ENCODE measurements around the gene RPL6. TPM values are rescaled to one million over a fixed set of nuclear protein-coding genes. Genes with fewer than 3 reads are reported as not detected.
"Not testable (repeated sequence)": the region's sequence is repeated elsewhere in the genome, so short reads cannot be mapped to it uniquely, and the experiment has no call there.

RPL6 gene
- total RNA-seq, 2 donors from 2014 or later, result 737 to 1,506 TPM

DNA sequence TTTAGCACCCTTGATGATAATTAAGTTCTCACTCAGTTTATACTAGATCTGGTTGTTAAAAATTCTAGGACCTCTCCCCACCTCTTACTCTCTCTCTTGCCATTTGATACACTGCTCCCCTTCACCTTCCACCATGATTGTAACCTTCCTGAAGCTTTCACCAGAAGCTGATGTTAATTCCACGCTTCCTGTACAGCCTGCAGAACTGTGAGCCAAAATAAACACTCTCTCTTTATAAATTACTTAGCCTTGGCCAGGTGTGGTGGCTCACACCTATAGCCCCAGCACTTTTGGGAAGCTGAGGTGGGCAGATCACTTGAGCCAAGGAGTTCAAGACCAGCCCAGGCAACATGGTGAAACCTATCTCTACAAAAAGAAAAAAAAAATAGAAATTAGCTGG is 16.1 kb downstream of the RPL6 start:
- no peak overlapping the region for H3K4me3 ChIP-seq
- no peaks in the 10 kb centered on the region for H3K27me3 ChIP-seq (replicated peaks; ENCODE audit: insufficient read depth)
- 63% methylated on average over 1 of the region's 1 CpG for WGBS
- no peak overlapping the region for H3K27ac ChIP-seq
- no peak for DNase-seq (ENCODE audit: low spot score)
- intact Hi-C loops (cut with DNase I), result no loop called here
- TF ChIP-seq POLR2A (IDR thresholded peaks at IDR 0.05), result no peak
- TF ChIP-seq POLR2AphosphoS5 (IDR thresholded peaks at IDR 0.05), result no peak
- TF ChIP-seq, protein P1, sequence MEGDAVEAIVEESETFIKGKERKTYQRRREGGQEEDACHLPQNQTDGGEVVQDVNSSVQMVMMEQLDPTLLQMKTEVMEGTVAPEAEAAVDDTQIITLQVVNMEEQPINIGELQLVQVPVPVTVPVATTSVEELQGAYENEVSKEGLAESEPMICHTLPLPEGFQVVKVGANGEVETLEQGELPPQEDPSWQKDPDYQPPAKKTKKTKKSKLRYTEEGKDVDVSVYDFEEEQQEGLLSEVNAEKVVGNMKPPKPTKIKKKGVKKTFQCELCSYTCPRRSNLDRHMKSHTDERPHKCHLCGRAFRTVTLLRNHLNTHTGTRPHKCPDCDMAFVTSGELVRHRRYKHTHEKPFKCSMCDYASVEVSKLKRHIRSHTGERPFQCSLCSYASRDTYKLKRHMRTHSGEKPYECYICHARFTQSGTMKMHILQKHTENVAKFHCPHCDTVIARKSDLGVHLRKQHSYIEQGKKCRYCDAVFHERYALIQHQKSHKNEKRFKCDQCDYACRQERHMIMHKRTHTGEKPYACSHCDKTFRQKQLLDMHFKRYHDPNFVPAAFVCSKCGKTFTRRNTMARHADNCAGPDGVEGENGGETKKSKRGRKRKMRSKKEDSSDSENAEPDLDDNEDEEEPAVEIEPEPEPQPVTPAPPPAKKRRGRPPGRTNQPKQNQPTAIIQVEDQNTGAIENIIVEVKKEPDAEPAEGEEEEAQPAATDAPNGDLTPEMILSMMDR (IDR thresholded peaks at IDR 0.05), result no peak
- no peaks in the 10 kb centered on the region for H3K36me3 ChIP-seq
- no peaks in the 10 kb centered on the region for H3K9me3 ChIP-seq
- no peaks in the 10 kb centered on the region for H3K4me1 ChIP-seq (replicated peaks)

DNA sequence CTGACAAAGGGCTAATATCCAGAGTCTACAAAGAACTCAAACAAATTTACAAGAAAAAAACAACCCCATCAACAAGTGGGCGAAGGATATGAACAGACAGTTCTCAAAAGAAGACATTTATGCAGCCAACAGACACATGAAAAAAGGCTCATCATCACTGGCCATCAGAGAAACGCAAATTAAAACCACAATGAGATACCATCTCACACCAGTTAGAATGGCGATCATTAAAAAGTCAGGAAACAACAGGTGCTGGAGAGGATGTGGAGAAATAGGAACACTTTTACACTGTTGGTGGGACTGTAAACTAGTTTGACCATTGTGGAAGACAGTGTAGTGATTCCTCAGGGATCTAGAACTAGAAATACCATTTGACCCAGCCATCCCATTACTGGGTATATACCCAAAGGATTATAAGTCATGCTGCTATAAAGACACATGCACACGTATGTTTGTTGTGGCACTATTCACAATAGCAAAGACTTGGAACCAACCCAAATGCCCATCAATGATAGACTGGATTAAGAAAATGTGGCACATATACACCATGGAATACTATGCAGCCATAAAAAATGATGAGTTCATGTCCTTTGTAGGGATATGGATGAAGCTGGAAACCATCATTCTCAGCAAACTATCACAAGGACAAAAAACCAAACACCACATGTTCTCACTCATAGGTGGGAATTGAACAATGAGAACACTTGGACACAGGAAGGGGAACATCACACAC is 19.3 kb downstream of the RPL6 start:
- DNase-seq (ENCODE audit: low spot score); H3K9me3 ChIP-seq; H3K4me1 ChIP-seq (replicated peaks); intact Hi-C loops (cut with DNase I); H3K27ac ChIP-seq; H3K36me3 ChIP-seq; H3K4me3 ChIP-seq; H3K27me3 ChIP-seq (replicated peaks; ENCODE audit: insufficient read depth): not testable (repeated sequence)
- WGBS, result 64% methylated on average over 4 of the region's 4 CpGs

DNA sequence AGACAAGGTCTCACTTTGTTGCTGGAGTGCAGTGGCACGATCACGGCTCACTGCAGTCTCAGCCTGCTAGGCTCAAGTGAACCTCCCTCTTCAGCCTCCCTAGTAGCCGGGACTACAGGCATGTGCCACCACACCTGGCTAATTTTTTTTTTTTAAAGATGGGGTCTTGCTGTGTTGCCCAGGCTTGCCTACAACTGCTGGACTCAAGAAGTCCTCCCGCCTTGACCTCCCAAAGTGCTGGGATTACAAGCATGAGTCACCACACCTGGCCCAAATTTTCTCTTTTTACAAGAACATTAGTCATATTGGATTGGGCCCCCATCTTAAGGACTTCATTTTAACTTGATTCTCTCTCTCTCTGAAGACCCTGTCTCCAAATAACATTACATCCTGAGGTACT is 20.2 kb downstream of the RPL6 start:
- H3K27ac ChIP-seq, result no peak overlapping the region
- intact Hi-C loops (cut with DNase I), result no loop called here
- no peak for TF ChIP-seq POLR2AphosphoS5 (IDR thresholded peaks at IDR 0.05)

DNA sequence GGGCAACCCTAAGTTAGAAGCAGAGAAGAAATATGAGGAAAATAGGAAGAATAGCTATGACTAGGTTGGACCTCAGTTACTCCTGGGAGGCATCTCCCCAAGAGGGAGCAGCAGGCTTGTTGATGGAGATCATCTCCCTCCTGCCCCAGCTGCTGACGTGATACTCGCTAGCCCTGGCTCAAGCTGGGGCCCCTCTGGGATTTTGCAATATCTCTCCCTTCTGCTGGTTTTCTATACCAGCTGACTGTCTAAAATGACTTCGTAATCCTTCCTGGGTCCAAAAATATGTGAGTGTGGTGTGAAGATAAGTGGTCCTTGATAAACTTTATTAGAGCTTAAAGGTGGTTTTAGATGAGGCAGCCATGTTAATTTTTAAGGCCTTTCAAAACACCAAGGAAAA is 22.7 kb downstream of the RPL6 start:
- 73% methylated on average over 3 of the region's 3 CpGs for WGBS
- TF ChIP-seq, protein P1 (IDR thresholded peaks at IDR 0.05), result no peak
- TF ChIP-seq POLR2AphosphoS5 (IDR thresholded peaks at IDR 0.05), result no peak
- TF ChIP-seq POLR2A (IDR thresholded peaks at IDR 0.05), result no peak
- intact Hi-C loops (cut with DNase I), result no loop called here
- Histone ChIP-seq H3K36me3 (no peaks in the 10 kb centered on the region), H3K4me3 (no peak overlapping the region), H3K4me1 (replicated peaks) (no peaks in the 10 kb centered on the region), H3K27me3 (replicated peaks; ENCODE audit: insufficient read depth) (no peaks in the 10 kb centered on the region), H3K27ac (no peak overlapping the region), H3K9me3 (no peaks in the 10 kb centered on the region)
- DNase-seq (ENCODE audit: low spot score), result no peak

More for the DNA sequence above, 20.2 kb downstream of the RPL6 start:
- Histone ChIP-seq H3K36me3 (no peaks in the 10 kb centered on the region), H3K27me3 (replicated peaks; ENCODE audit: insufficient read depth) (no peaks in the 10 kb centered on the region), H3K9me3 (no peaks in the 10 kb centered on the region), H3K4me3 (no peak overlapping the region), H3K4me1 (replicated peaks) (no peaks in the 10 kb centered on the region)
- WGBS, result 76% methylated on average over 4 of the region's 4 CpGs
- no peak for DNase-seq (ENCODE audit: low spot score)

DNA sequence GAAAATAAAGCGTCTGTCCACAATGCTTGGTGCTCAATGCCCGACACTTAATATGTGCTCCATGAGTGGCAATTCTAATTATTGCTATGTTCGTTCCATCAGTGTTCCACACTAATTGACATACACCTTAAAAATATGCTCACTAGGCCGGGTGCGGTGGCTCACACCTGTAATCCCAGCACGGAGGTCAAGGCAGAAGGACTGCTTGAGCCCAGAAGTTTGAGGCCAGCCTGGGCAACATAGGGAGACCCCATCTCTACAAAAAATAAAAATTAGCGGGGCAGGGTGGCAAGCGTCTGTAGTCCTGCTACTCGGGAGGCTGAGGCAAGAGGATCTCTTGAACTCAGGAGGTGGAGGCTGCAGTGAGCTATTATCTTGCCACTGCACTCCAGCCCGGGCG is 26.5 kb downstream of the RPL6 start:
- Histone ChIP-seq H3K9me3 (no peaks in the 10 kb centered on the region), H3K4me1 (replicated peaks) (no peaks in the 10 kb centered on the region), H3K4me3 (peak overlapping the region; percentile 95), H3K27ac (peak overlapping the region; percentile 75 to 85), H3K27me3 (replicated peaks; ENCODE audit: insufficient read depth) (no peaks in the 10 kb centered on the region), H3K36me3 (no peaks in the 10 kb centered on the region)
- intact Hi-C loops (cut with DNase I), result loop anchor here (5.0 kb wide), 1 partner anchor 186 kb away; no protein-coding TSS in a partner anchor
- no peak for TF ChIP-seq POLR2AphosphoS5 (IDR thresholded peaks at IDR 0.05)
- no peak for TF ChIP-seq POLR2A (IDR thresholded peaks at IDR 0.05)
- TF ChIP-seq, protein P1 (IDR thresholded peaks at IDR 0.05), result no peak
- DNase-seq (ENCODE audit: low spot score), result no peak
- 93% methylated on average over 11 of the region's 11 CpGs for WGBS
